ENCODE measurements around the gene TEKT5.
"Not testable (repeated sequence)": the region's sequence is repeated elsewhere in the genome, so short reads cannot be mapped to it uniquely, and the experiment has no call there.

Gene TEKT5

DNA sequence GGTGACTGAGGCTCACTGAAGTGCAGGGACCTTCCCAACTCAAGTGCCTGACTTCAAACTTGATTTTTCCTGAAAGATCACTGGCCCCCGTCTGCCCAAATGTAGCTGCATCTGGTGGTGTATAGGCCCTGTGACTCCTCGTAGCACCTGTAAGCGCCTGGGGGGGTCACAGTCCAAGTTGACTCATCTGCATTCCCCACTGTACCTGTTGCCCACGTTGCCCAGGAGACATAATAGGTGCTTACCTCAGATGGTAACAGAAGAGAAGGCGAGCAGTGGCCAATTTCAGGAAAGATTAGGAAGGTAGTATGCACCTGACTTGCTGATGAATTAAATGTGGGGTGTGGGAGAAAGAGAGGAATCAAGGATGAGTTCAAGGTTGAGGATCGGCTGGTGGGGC lies 70.2 kb downstream of the TEKT5 start:
- DNase-seq (ENCODE audit: low read depth): no peak
- TF ChIP-seq, protein P1, sequence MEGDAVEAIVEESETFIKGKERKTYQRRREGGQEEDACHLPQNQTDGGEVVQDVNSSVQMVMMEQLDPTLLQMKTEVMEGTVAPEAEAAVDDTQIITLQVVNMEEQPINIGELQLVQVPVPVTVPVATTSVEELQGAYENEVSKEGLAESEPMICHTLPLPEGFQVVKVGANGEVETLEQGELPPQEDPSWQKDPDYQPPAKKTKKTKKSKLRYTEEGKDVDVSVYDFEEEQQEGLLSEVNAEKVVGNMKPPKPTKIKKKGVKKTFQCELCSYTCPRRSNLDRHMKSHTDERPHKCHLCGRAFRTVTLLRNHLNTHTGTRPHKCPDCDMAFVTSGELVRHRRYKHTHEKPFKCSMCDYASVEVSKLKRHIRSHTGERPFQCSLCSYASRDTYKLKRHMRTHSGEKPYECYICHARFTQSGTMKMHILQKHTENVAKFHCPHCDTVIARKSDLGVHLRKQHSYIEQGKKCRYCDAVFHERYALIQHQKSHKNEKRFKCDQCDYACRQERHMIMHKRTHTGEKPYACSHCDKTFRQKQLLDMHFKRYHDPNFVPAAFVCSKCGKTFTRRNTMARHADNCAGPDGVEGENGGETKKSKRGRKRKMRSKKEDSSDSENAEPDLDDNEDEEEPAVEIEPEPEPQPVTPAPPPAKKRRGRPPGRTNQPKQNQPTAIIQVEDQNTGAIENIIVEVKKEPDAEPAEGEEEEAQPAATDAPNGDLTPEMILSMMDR (IDR thresholded peaks at IDR 0.05; ENCODE audit: control insufficient read depth, extremely low read depth, insufficient read depth): no peak

DNA sequence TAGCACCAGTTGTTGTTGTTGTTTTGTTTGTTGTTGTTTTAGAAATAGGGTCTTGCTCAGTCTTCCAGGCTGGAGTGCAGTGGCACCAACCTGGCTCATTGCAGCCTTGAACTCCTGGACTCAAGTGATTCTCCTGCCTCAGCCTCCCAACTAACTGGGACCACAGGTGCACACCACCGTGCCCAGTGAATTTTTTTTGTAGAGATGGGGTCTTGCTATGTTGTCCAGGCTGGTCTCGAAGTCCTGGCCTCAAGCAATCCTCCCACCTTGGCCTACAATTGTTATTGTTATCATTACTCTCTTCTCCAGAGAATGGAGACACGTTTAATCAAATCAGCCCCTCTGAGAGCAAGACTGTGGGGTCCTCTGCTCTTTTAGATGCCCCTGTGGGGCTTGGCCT lies 71.7 kb downstream of the TEKT5 start:
- no peak for DNase-seq (ENCODE audit: low read depth)
- H3K4me3 ChIP-seq (ENCODE audit: low read depth, low read length): no peak overlapping the region
- TF ChIP-seq, protein P1 (IDR thresholded peaks at IDR 0.05; ENCODE audit: control insufficient read depth, extremely low read depth, insufficient read depth): no peak

More for the DNA sequence above, 70.2 kb downstream of the TEKT5 start:
- H3K4me3 ChIP-seq (ENCODE audit: low read depth, low read length): no peak overlapping the region

DNA sequence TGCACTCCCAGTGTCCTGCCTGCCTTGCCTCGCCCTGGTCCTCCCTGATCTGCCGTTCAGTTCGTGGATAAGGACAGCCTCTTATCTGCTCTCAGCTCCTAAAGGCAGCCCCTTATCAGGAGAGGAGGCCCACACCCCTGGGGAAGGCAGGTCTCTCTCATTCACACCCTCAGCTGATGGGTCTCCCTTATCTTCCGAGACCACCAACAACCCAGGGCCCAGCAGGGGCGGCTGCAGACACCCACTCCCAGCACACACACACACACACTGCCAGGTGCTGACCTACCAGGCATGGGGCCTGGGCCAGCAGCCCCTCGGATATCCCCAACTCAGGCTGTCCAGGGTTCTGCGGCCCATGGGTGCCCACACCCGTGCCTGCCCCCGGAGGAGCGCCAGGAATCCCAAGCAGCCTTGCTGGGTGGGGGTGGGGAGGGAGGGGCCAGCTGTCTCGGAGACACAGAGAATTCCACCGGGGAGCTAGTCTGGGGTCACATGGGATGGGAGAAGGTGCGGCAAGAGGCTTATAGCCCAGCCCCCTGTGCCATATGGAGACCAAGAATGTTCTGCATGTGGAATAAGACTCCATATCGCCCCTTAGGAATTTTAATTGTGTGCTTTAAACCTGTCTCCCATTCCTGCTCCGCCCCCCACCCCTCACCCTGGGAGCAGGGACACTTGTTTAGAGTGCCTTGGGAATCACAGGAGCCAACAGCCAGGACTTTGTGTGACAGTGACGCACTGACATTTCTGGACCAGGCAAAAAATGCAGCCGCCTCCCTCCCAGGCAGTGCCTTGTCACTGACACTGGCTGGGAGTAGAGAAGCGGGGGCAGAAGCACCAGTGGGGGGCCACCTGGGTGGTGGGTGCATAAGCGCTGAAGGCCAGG lies 72.5 kb downstream of the TEKT5 start:
- TF ChIP-seq, protein P1 (IDR thresholded peaks at IDR 0.05; ENCODE audit: control insufficient read depth, extremely low read depth, insufficient read depth): no peak
- no peak overlapping the region for H3K4me3 ChIP-seq (ENCODE audit: low read depth, low read length)
- DNase-seq (ENCODE audit: low read depth): no peak

DNA sequence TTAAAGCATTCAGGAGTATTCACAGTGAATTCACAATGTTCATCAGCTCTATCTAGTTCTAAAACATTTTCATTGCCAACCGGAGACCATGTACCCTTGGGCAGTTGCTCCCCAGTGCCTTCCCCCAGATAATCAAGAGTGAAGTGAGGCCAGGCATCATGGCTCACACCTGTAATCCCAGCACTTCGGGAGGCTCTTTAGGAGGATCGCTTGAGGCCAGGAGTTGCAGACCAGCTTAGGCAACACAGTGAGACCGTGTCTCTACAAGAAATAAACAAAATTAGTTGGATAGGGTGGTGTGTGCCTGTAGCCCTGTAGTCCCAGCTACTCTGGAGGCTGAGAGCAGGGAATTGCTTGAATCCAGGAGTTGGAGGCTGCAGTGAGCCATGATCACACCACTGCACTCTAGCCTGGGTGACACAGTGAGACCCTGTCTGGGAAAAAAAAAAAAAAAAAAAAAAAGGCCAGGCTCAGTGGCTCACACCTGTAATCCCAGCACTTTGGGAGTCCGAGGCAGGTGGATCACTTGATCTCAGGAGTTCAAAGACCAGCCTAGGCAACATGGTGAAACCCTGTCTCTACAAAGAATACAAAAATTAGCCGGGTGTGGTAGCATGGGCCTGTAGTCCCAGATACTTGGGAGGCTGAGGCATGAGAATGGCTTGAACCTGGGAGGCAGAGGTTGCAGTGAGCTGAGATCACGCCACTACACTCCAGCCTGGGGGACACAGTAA lies 73.3 kb downstream of the TEKT5 start:
- DNase-seq (ENCODE audit: low read depth); H3K4me3 ChIP-seq (ENCODE audit: low read depth, low read length): not testable (repeated sequence)

DNA sequence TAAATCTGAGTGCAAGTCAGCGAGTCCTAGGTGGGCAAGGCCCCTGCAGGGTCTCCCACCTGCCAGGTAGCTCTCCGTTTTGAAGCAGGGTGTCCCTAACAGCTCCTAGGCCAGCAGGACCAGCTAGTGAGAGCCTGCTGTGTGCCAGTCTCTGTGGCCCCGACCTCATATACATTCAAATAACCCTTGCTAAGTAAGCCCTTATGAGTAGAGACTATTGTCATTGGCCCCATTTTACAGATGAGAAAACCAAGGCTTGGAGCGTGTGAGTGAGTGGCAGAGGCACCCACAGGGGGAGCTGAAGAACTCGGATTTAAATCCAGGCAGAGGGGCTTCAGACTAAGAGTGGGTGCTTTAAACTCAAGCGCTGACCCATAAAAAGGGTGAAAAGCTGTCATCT lies 74.6 kb downstream of the TEKT5 start:
- TF ChIP-seq, protein P1 (IDR thresholded peaks at IDR 0.05; ENCODE audit: control insufficient read depth, extremely low read depth, insufficient read depth): no peak
- DNase-seq (ENCODE audit: low read depth): no peak
- H3K4me3 ChIP-seq (ENCODE audit: low read depth, low read length): no peak overlapping the region

DNA sequence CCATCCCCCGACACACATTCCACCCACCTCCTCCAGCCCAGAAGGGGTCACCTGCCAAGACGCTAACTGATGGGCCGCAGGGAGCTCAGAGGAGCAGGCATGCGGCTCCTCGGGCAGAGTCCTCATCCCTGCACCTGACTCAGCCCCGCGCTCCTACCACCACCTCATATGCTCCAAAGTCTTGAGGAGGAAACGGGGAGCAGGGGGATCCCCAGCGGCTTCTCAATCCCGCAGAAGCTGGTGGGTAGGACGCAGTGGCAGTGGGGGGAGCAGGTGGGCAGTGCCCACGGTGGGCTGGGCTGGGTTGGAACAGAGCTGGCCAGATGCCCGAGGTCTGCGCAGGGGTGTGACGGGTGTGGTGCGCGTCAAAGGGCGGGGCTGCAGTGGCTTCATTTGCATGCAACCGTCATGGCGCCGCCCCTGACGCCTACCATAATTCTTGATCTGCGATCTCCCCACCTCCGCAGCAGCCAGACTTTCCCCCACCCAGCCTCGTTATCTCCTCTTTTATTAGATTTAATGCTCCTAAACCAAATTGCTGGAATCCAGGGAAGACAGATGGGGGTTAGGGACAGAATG lies 75.4 kb downstream of the TEKT5 start:
- no peak overlapping the region for H3K4me3 ChIP-seq (ENCODE audit: low read depth, low read length)
- DNase-seq (ENCODE audit: low read depth): no peak
- TF ChIP-seq, protein P1 (IDR thresholded peaks at IDR 0.05; ENCODE audit: control insufficient read depth, extremely low read depth, insufficient read depth): no peak

DNA sequence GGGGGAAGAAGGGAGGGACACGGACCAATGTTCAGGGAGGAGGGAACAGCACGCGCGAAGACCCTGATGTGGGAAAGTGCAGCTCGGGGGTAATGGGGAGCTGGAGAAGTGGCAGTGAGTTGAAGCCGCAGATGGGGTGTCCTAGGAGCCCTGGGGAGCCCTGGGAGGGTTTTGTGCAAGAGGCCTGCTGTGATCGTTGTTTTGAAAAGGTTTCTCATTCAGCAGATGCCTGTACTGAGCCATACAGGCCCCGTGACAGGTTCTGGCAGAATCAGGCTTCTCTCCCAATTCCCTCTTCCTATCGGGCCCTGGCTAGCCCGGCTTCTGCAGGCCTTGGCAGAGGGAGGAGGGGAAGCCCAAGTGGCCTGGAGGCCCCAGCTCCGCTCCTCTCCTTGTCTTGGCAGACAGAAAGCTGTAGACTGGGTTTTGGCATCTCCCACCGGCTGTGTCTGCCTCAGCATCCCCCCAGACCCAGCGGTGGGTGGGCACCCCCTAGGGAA lies 76.0 kb downstream of the TEKT5 start:
- no peak overlapping the region for H3K4me3 ChIP-seq (ENCODE audit: low read depth, low read length)
- no peak for DNase-seq (ENCODE audit: low read depth)
- TF ChIP-seq, protein P1 (IDR thresholded peaks at IDR 0.05; ENCODE audit: control insufficient read depth, extremely low read depth, insufficient read depth): no peak
